Prostate gland (tissue), 2 donors: ENCODE measurements around the gene NRXN3.

Source experiments
- POLR2AphosphoS5 ChIP-seq: sonication (generic); formaldehyde crosslinking; IDR thresholded peaks from one replicate; pipeline ENCODE4 v1.6.1; 2017; ENCODE audit warnings: antibody characterized with exemption
- TF ChIP-seq, protein P1 (sequence below), 4 experiments: fragments of 200-600 bp in 2 of 4; fragments of 450-650 bp in 2 of 4; sonication (generic) in 2 of 4; IDR thresholded peaks; 1 replicate in 3 of 4; 2 replicates in 1 of 4; pipeline ENCODE4 v1.5.1; 2016 to 2019; ENCODE audit warnings: antibody characterized with exemption in 4 of 4, mild to moderate bottlenecking in 2 of 4, moderate library complexity in 2 of 4

DNA sequence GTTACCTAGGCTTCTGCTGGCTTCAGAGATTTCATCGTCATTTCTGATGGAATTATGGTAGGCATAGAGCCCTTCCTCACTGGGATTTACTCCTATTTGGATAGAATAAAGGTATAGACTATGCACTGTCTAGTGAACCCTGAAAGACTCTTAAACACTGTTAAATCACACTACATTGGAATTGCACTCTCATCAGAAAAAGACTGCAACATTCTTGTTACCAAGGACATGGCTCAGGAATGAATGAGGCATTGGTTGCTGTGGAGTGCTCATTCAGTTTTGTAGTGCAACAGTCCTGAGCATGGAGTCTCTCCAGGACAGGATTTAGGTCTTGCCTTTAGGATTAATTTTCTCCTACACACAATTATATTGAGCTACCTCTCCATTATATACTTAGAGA lies 483.0 kb downstream of the NRXN3 start:
- TF ChIP-seq, protein P1, sequence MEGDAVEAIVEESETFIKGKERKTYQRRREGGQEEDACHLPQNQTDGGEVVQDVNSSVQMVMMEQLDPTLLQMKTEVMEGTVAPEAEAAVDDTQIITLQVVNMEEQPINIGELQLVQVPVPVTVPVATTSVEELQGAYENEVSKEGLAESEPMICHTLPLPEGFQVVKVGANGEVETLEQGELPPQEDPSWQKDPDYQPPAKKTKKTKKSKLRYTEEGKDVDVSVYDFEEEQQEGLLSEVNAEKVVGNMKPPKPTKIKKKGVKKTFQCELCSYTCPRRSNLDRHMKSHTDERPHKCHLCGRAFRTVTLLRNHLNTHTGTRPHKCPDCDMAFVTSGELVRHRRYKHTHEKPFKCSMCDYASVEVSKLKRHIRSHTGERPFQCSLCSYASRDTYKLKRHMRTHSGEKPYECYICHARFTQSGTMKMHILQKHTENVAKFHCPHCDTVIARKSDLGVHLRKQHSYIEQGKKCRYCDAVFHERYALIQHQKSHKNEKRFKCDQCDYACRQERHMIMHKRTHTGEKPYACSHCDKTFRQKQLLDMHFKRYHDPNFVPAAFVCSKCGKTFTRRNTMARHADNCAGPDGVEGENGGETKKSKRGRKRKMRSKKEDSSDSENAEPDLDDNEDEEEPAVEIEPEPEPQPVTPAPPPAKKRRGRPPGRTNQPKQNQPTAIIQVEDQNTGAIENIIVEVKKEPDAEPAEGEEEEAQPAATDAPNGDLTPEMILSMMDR (IDR thresholded peaks at IDR 0.05) = no peak
- no peak for TF ChIP-seq POLR2AphosphoS5
